Measurements from ENCODE around the gene NOS1AP.

DNA sequence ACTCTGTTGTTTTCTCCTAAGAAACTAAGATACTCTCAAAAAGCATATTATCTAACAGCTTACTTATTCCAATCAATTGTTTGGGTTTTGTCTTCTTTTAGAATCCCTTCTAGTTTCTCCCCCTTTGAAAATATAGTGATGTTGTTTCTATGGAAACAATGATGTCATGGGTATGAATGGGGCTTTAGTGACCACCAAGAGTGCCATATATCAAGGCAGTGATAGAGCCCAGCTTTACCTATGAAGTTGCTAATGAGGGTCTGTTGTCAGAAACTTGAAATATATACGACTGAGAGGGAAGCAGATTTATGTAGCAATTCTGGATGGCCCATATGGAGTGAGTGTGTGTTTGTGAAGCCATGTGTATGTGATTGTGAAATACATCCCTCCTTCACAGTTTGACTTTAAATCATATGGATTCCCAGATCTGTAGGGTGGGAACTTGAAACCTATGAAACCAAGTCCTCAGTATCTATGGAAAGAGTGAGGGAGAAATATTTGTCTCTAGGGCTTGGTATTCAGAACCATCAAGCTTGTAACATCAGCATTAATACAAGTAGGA, 190.5 kb downstream of the NOS1AP start:
- TF ChIP-seq POLR2A (IDR thresholded peaks at IDR 0.05; ENCODE audit: extremely low read depth, insufficient read length) (no peak), CTCF (IDR thresholded peaks at IDR 0.05; ENCODE audit: low read depth, low read length) (no peak), MAX (IDR thresholded peaks at IDR 0.05; ENCODE audit: low read depth, low read length) (no peak)
